ENCODE results near the gene NUTM2G.
"Not testable (repeated sequence)": the region's sequence is repeated elsewhere in the genome, so short reads cannot be mapped to it uniquely, and the experiment has no call there.

Gene NUTM2G

DNA sequence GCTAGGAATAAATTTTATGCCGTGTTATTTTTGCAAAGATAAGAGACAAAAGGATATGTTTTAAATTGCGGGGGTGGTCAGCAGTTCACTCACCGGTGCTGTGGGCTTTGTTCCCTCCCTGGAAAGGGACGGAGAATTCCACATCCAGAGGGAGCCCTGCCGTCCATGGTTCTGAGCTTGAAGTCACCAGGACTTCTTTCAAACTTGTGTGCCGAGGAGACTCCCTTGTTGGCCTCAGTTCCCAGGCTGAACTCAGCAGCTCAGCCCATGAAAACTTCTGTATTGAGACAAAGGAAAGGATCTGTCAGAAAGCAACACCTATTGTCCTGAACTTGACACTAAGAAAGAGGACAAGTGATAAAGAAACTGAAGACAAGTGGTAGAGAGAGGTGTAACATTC is 10.1 kb upstream of the NUTM2G start:
- H3K9me3 ChIP-seq (ENCODE audit: control insufficient read depth in 1 of 2, low read length in 2 of 2); H3K27ac ChIP-seq (ENCODE audit: low read length); H3K4me3 ChIP-seq (ENCODE audit: low read depth in 1 of 2, low read length in 2 of 2); H3K4me1 ChIP-seq (ENCODE audit: control insufficient read depth in 1 of 2, insufficient read depth in 2 of 2, low read length in 2 of 2); H3K27me3 ChIP-seq (ENCODE audit: low read depth, low read length); H3K36me3 ChIP-seq (ENCODE audit: control insufficient read depth in 1 of 2, insufficient read depth in 2 of 2, low read length in 2 of 2): not testable (repeated sequence)

DNA sequence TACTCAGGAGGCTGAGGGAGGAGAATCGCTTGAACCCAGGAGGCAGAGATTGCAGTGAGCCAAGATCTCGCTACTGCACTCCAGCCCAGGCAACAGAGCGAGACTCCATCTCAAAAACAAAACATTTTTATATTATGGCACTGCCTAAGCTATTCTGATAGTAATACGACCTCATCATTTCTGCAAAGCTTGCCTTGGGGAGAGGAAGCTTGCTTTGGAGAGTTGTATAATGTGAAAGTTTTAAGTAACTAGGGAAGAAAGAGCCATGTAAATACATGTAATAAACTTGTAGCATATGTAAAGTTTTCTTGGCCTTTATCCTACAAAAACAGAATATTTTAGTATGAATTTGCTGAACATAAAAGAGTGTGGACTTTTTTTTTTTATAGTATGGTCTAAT is 7.8 kb upstream of the NUTM2G start:
- H3K9me3 ChIP-seq (ENCODE audit: control insufficient read depth in 1 of 2, low read length in 2 of 2); H3K27me3 ChIP-seq (ENCODE audit: low read depth, low read length); H3K36me3 ChIP-seq (ENCODE audit: control insufficient read depth in 1 of 2, insufficient read depth in 2 of 2, low read length in 2 of 2); H3K4me1 ChIP-seq (ENCODE audit: control insufficient read depth in 1 of 2, insufficient read depth in 2 of 2, low read length in 2 of 2); H3K4me3 ChIP-seq (ENCODE audit: low read depth in 1 of 2, low read length in 2 of 2); H3K27ac ChIP-seq (ENCODE audit: low read length): not testable (repeated sequence)

DNA sequence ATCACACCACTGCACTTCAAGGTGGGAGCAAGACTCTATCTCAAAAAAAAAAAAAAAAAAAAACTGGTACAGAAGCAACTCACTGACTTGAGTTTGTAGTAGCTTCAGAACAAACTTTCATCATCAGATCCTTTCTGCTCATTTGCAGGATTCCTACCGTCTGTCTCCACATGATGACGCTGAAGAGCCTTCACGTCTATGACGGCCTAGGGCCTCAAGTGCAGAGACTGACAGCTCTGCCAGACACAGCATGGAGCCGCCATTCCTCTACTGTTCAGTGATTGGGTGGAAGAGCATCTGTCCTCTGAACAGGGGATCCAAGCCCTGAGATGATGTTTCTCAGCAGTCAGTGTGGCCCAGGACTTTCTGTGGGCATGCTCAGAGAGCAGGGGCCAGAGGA is 3.1 kb upstream of the NUTM2G start:
- not testable (repeated sequence) for H3K27me3 ChIP-seq (ENCODE audit: low read depth, low read length); H3K4me1 ChIP-seq (ENCODE audit: control insufficient read depth in 1 of 2, insufficient read depth in 2 of 2, low read length in 2 of 2); H3K27ac ChIP-seq (ENCODE audit: low read length); H3K36me3 ChIP-seq (ENCODE audit: control insufficient read depth in 1 of 2, insufficient read depth in 2 of 2, low read length in 2 of 2); H3K4me3 ChIP-seq (ENCODE audit: low read depth in 1 of 2, low read length in 2 of 2); H3K9me3 ChIP-seq (ENCODE audit: control insufficient read depth in 1 of 2, low read length in 2 of 2)

DNA sequence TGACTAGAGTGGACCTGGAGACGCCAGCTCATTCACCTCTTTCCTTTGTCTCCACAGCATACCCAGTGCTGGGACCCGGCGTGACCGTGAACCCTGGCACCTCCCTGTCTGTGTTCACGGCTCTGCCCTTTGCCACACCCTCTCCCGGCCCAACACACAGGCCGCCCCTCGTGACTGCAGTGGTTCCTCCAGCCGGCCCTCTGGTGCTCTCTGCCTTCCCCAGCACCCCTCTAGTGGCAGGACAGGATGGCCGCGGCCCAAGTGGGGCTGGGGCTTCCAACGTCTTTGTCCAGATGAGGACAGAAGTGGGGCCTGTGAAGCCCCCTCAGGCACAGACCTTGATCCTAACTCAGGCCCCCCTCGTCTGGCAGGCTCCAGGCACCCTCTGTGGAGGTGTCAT is 3.0 kb downstream of the NUTM2G start:
- not testable (repeated sequence) for H3K4me3 ChIP-seq (ENCODE audit: low read depth in 1 of 2, low read length in 2 of 2); H3K36me3 ChIP-seq (ENCODE audit: control insufficient read depth in 1 of 2, insufficient read depth in 2 of 2, low read length in 2 of 2); H3K9me3 ChIP-seq (ENCODE audit: control insufficient read depth in 1 of 2, low read length in 2 of 2); H3K27ac ChIP-seq (ENCODE audit: low read length); H3K4me1 ChIP-seq (ENCODE audit: control insufficient read depth in 1 of 2, insufficient read depth in 2 of 2, low read length in 2 of 2); H3K27me3 ChIP-seq (ENCODE audit: low read depth, low read length)

DNA sequence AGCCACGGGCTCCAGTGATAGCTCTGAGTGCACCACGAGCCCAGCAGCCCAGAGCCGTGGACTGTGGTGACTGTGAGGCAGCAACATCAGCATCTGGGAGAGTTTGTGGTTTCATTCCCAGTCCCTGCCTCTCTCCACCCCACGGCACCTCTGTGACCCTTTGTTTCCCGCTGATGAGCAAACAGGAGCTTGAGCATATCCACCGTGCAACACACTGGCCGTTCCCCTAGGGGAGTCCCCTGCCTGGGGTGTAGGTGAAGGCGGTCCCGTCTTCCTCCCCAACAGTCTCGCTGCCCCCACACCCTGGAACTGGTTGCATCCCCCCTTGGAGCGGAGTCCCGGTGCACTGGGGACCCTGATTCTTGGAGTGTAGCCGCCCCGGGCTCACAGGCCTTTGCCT is 5.5 kb downstream of the NUTM2G start:
- not testable (repeated sequence) for H3K36me3 ChIP-seq (ENCODE audit: control insufficient read depth in 1 of 2, insufficient read depth in 2 of 2, low read length in 2 of 2); H3K4me1 ChIP-seq (ENCODE audit: control insufficient read depth in 1 of 2, insufficient read depth in 2 of 2, low read length in 2 of 2); H3K27ac ChIP-seq (ENCODE audit: low read length); H3K4me3 ChIP-seq (ENCODE audit: low read depth in 1 of 2, low read length in 2 of 2); H3K9me3 ChIP-seq (ENCODE audit: control insufficient read depth in 1 of 2, low read length in 2 of 2); H3K27me3 ChIP-seq (ENCODE audit: low read depth, low read length)

DNA sequence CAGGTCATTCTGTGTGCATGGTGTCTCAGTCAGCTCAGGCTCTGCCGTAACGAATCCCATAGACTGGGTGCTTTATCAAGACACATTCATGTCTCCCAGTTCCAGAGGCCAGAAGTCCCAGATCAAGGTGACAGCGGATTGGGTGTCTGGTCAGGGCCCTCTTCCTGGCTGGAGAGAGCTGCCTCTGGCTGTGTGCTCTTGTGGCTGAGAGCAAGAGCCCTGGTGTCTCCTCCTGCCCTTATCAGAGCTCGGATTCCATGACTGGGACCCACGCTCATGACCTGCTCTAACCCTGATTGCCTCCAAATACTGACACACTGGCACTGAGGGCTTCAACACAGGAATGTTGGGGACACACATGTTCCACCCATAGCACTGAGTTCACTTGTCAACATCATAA is 6.1 kb downstream of the NUTM2G start:
- not testable (repeated sequence) for H3K4me3 ChIP-seq (ENCODE audit: low read depth in 1 of 2, low read length in 2 of 2); H3K9me3 ChIP-seq (ENCODE audit: control insufficient read depth in 1 of 2, low read length in 2 of 2); H3K27me3 ChIP-seq (ENCODE audit: low read depth, low read length); H3K36me3 ChIP-seq (ENCODE audit: control insufficient read depth in 1 of 2, insufficient read depth in 2 of 2, low read length in 2 of 2); H3K4me1 ChIP-seq (ENCODE audit: control insufficient read depth in 1 of 2, insufficient read depth in 2 of 2, low read length in 2 of 2); H3K27ac ChIP-seq (ENCODE audit: low read length)

DNA sequence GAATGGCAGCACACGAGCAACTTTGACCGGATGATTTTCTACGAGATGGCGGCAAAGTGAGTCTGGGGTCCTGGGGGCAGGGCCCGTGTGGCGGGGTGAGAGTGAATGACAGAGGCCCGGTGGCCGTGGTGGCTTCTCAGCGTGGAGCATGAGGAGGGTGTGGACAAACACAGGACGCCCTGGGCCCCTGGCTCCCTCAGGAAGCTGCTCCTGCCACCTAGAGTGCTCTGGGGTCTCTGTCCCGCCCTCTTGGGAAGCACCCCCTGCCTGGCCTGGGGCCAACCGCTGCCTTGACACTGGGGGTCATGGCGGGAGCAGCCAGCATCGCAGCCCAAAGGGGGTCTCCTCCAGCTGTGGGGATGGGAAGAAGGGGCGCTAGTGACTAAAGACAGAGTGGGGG is 6.8 kb downstream of the NUTM2G start:
- H3K4me3 ChIP-seq (ENCODE audit: low read depth in 1 of 2, low read length in 2 of 2); H3K9me3 ChIP-seq (ENCODE audit: control insufficient read depth in 1 of 2, low read length in 2 of 2); H3K36me3 ChIP-seq (ENCODE audit: control insufficient read depth in 1 of 2, insufficient read depth in 2 of 2, low read length in 2 of 2); H3K27me3 ChIP-seq (ENCODE audit: low read depth, low read length); H3K27ac ChIP-seq (ENCODE audit: low read length); H3K4me1 ChIP-seq (ENCODE audit: control insufficient read depth in 1 of 2, insufficient read depth in 2 of 2, low read length in 2 of 2): not testable (repeated sequence)

DNA sequence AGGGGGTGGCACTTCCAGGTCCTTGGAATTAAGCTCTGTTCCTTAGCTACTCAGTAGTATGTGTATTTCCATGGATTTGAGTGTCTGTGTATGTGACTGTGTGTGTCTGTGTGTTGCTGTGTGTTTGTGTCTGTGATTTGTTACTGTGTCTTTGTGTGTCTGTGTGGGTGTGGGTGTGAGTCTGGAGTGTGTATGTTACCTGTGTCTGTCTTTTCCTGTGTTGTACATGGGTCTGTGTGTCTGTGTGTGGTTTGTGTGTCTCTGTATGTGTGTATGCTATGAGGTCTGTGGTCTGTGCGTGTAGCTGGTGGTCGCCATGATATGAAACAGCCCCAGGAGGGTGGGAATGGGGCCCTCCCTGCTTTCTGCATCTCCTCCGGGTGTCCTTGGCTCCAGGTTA is 8.8 kb downstream of the NUTM2G start:
- H3K27ac ChIP-seq (ENCODE audit: low read length); H3K4me3 ChIP-seq (ENCODE audit: low read depth in 1 of 2, low read length in 2 of 2); H3K9me3 ChIP-seq (ENCODE audit: control insufficient read depth in 1 of 2, low read length in 2 of 2); H3K27me3 ChIP-seq (ENCODE audit: low read depth, low read length); H3K4me1 ChIP-seq (ENCODE audit: control insufficient read depth in 1 of 2, insufficient read depth in 2 of 2, low read length in 2 of 2); H3K36me3 ChIP-seq (ENCODE audit: control insufficient read depth in 1 of 2, insufficient read depth in 2 of 2, low read length in 2 of 2): not testable (repeated sequence)

DNA sequence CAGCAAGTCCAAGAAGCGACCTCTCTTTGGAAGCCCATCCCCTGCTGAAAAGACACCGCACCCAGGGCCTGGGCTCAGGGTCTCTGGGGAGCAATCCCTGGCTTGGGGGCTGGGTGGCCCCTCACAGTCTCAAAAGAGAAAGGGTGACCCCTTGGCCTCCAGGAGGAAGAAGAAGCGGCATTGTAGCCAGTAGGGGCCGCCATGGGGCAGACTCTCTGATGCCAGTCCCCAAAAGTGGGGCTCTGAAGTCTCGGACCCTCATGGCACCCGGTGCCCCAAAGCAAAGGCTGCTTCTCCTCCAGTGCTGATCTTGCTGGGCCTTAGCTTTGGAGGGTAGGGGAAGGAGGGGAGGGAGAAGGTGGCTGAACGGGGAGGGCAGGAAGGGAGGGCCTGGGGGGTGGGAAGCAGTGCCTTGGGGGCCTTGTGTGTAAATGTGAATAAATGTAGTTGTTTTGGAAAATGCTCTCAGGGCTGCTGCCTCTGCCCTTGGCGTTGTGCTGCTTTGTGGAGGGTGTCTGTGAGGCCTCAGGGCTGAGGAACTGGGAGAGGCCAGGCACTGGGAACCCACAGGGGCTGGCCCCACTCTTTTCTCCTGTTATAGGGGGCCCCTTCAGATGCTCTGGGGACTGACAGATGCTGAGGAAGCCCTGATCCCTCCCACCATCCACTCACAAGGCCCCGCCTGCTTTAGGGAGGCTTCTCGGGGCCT is 10.5 kb downstream of the NUTM2G start:
- H3K4me1 ChIP-seq (ENCODE audit: control insufficient read depth in 1 of 2, insufficient read depth in 2 of 2, low read length in 2 of 2); H3K27ac ChIP-seq (ENCODE audit: low read length); H3K36me3 ChIP-seq (ENCODE audit: control insufficient read depth in 1 of 2, insufficient read depth in 2 of 2, low read length in 2 of 2); H3K9me3 ChIP-seq (ENCODE audit: control insufficient read depth in 1 of 2, low read length in 2 of 2); H3K27me3 ChIP-seq (ENCODE audit: low read depth, low read length); H3K4me3 ChIP-seq (ENCODE audit: low read depth in 1 of 2, low read length in 2 of 2): not testable (repeated sequence)

DNA sequence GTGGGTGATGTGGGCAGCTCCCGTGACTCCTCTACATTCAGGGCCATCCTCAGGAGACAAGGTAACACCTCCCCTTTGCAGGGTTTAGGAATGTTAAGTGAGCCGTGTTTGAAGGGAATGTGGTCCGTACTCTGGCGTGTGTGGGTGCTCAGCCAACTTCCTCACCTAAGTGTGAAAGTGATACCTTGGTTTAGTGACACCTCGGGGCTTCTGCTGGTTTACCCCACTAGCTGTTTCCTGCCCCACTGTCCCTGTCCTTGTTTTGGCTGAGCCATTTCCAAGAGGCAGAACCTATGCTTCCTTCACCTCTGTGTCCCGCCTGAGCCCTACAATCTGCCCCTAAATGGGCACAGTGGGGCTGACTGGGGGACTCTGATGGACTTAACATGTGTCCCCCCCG is 12.3 kb downstream of the NUTM2G start:
- not testable (repeated sequence) for H3K9me3 ChIP-seq (ENCODE audit: control insufficient read depth in 1 of 2, low read length in 2 of 2); H3K27me3 ChIP-seq (ENCODE audit: low read depth, low read length); H3K4me3 ChIP-seq (ENCODE audit: low read depth in 1 of 2, low read length in 2 of 2); H3K4me1 ChIP-seq (ENCODE audit: control insufficient read depth in 1 of 2, insufficient read depth in 2 of 2, low read length in 2 of 2); H3K36me3 ChIP-seq (ENCODE audit: control insufficient read depth in 1 of 2, insufficient read depth in 2 of 2, low read length in 2 of 2); H3K27ac ChIP-seq (ENCODE audit: low read length)

DNA sequence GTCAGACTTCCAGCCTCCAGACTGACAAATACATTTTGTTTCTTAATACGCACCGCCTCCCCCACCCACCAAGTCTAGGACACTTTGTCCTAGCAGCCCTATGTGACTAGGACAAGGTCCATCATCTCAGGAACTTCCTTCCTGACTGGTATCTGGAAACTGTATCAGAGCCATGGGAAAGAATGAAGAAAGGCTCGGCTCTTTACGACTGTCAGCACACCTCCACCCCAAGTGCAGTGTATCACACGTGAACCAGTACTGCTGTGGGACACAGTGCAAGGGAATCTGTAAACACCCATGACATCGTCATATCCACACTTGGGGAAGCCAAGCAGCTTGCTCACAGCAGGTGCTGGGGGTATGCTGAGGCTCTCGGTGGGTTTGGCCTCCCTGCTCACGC is 13.0 kb downstream of the NUTM2G start:
- not testable (repeated sequence) for H3K27ac ChIP-seq (ENCODE audit: low read length); H3K9me3 ChIP-seq (ENCODE audit: control insufficient read depth in 1 of 2, low read length in 2 of 2); H3K36me3 ChIP-seq (ENCODE audit: control insufficient read depth in 1 of 2, insufficient read depth in 2 of 2, low read length in 2 of 2); H3K27me3 ChIP-seq (ENCODE audit: low read depth, low read length); H3K4me1 ChIP-seq (ENCODE audit: control insufficient read depth in 1 of 2, insufficient read depth in 2 of 2, low read length in 2 of 2); H3K4me3 ChIP-seq (ENCODE audit: low read depth in 1 of 2, low read length in 2 of 2)

DNA sequence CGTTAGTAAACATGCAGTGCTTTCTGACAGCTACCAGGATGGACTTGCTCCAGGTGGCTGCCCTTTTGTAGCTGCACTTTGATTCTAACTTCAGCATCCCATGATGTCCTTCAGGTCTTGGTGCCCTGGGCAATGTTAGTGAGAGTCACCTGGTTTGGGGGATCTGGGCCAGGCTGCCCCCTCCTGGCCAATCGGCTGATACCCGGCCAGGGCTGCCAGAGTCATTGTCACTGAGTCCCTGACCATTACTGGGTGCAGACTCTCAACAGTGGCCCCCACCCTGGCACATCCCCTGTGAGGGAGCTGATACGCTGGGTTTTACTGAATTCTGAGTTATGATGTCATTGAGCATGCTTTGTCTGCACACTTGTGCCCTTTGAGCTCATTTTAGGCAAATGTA is 13.5 kb downstream of the NUTM2G start:
- not testable (repeated sequence) for H3K9me3 ChIP-seq (ENCODE audit: control insufficient read depth in 1 of 2, low read length in 2 of 2); H3K4me3 ChIP-seq (ENCODE audit: low read depth in 1 of 2, low read length in 2 of 2); H3K36me3 ChIP-seq (ENCODE audit: control insufficient read depth in 1 of 2, insufficient read depth in 2 of 2, low read length in 2 of 2); H3K4me1 ChIP-seq (ENCODE audit: control insufficient read depth in 1 of 2, insufficient read depth in 2 of 2, low read length in 2 of 2); H3K27ac ChIP-seq (ENCODE audit: low read length); H3K27me3 ChIP-seq (ENCODE audit: low read depth, low read length)
